Dermis microvascular lymphatic vessel endothelial cell (primary cell): ENCODE data around the gene P2RY13. TPM values are rescaled to one million over a fixed set of nuclear protein-coding genes. Genes with fewer than 3 reads are reported as not detected.

Source experiments
- DNase-seq, 2 donors: peaks; one replicate each; pipeline versions ENCODE4 v3.0.0 to v3.0.0-alpha.2; 2010; ENCODE audit warnings: low read depth in 2 of 2
- total RNA-seq: library from RNA; depleted of rRNA; stranded (reverse); fragments of >200 nt; gene quantifications from 2 replicates; pipeline ENCODE4 v1.2.1, GENCODE V29; 2014

The P2RY13 gene
- total RNA-seq, result not detected in 2 replicates

GRCh38 chr3:151329363-151329762, at the start of gene P2RY13:
Gene P2RY13 (minus strand): TSS chr3:151329549. CDS start chr3:151329528, 21 bp downstream.
- no peak for DNase-seq

- no peak for DNase-seq
Measured at GRCh38 chr3:151377768-151378385, 48.5 kb upstream of the P2RY13 start.

GRCh38 chr3:151372063-151372820, 42.9 kb upstream of the P2RY13 start:
- no peak for DNase-seq

- DNase-seq, result no peak
Measured at GRCh38 chr3:151371526-151371925, 42.2 kb upstream of the P2RY13 start.

GRCh38 chr3:151367448-151367847, 38.1 kb upstream of the P2RY13 start:
- no peak for DNase-seq

GRCh38 chr3:151366993-151367392, 37.6 kb upstream of the P2RY13 start:
- no peak for DNase-seq

GRCh38 chr3:151362751-151363174, 33.4 kb upstream of the P2RY13 start:
- DNase-seq, result no peak

GRCh38 chr3:151357463-151357850, 28.1 kb upstream of the P2RY13 start:
- no peak for DNase-seq

- DNase-seq, result peak in 1 of 2 donors; percentile 8
Measured at GRCh38 chr3:151356794-151357462, 27.6 kb upstream of the P2RY13 start.

- no peak for DNase-seq
Measured at GRCh38 chr3:151351648-151352047, 22.3 kb upstream of the P2RY13 start.

GRCh38 chr3:151351219-151351618, 21.9 kb upstream of the P2RY13 start:
- no peak for DNase-seq

GRCh38 chr3:151350656-151351055, 21.3 kb upstream of the P2RY13 start:
- DNase-seq, result no peak

GRCh38 chr3:151347432-151347831, 18.1 kb upstream of the P2RY13 start:
- no peak for DNase-seq

- DNase-seq, result no peak
Measured at GRCh38 chr3:151346292-151346691, 16.9 kb upstream of the P2RY13 start.

- no peak for DNase-seq
Measured at GRCh38 chr3:151345859-151346258, 16.5 kb upstream of the P2RY13 start.

GRCh38 chr3:151331696-151332095, 2.3 kb upstream of the P2RY13 start:
- DNase-seq, result no peak

GRCh38 chr3:151330899-151331298, 1.6 kb upstream of the P2RY13 start:
- no peak for DNase-seq

- no peak for DNase-seq
Measured at GRCh38 chr3:151330379-151330778, 1.0 kb upstream of the P2RY13 start.

- DNase-seq, result no peak
Measured at GRCh38 chr3:151328298-151328995, 902 bp downstream of the P2RY13 start.

- peak in 1 of 2 donors; percentile 10 for DNase-seq
Measured at GRCh38 chr3:151327571-151328198, 1.7 kb downstream of the P2RY13 start.

- no peak for DNase-seq
Measured at GRCh38 chr3:151322511-151322910, 6.8 kb downstream of the P2RY13 start.
